ENCODE measurements around the gene GUCD1.

The GUCD1 gene

DNA sequence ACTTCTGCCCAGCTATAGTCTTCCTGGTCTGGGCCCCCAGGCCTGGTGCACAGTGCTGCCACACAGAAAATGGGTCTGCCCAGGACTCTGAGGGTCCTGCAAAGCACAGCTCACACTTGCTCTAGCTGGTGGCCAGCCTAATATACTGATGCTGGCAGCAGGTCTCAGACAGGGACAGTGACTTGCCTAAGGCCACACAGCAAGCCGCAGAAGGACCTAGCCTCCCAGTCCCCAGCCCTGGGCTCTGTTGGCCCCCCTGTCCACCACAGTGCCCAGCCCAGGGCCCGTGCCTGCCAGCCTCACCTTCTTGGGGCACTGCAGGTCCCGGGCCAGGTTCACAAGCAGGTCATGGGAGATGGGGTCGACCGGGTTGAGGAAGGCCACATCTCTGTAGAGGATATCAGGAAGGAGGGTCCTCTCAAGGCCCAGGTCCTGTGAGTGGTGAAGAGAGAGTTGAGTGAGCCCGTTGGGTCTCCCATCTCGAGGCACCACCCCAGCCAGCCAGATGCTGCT is 34.6 kb upstream of the GUCD1 start:
- DNase-seq, result no peak

DNA sequence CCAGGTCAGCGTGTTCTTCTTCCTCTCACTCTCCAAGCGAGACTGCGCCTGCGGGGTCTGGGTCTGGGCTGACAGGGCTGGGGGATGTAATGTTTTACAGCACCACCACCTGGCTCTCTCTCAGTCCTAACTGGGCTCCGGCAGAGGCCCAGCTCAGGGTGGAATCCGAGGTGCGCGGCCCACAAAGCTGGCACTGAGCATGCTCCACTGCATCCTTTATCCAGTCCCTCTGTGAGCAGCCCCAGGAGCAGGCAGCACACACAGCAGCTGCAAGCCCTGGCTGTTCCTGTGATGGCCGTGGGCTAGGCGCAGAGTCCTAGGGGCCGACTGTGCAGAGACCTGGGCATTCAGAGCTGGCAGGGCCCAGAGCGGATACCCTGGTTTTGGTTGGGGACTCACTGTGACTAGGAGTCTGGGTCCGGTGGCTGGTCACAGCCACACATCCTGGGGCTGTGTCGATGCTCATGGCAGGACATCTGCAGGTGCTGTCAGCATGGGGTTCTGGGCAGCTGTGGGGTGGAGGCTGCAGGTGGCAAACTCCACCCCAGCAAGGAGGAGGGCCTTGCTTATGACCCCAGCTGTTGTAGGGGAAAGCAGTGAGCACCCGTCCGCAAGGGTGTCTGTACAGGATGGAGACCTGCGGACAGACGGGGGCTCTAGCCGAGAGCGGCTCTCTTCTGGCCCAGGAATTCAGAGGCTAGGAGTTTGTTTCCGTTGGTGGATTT is 34.0 kb upstream of the GUCD1 start:
- no peak for DNase-seq

- no peak for DNase-seq
These were observed 33.4 kb upstream of the GUCD1 start for GRCh38 chr22:24588381-24588756.

DNA sequence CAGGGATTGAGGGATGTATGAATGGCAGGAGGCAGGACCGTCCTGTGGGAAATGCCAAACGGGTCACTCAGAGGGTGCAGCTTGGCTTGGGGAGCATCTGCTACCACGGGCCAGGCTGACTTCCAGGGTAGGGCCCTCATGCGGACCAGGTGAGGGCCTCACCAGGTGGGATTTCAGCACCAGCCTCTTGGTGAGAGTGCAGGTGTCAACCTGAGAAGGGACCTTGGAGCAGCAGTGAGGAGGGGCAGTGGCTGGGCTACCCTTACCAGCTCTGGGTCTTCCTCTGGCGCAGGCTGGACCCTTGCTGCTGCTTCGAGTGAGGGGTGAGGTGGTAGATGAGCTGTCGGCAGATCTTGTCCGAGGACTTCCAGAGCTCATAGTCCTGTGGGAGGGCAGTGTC is 33.0 kb upstream of the GUCD1 start:
- no peak for DNase-seq

GRCh38 chr22:24587251-24587650 is 32.3 kb upstream of the GUCD1 start:
- no peak for DNase-seq

- DNase-seq, result no peak
These were observed 31.1 kb upstream of the GUCD1 start for GRCh38 chr22:24585927-24586546.

DNA sequence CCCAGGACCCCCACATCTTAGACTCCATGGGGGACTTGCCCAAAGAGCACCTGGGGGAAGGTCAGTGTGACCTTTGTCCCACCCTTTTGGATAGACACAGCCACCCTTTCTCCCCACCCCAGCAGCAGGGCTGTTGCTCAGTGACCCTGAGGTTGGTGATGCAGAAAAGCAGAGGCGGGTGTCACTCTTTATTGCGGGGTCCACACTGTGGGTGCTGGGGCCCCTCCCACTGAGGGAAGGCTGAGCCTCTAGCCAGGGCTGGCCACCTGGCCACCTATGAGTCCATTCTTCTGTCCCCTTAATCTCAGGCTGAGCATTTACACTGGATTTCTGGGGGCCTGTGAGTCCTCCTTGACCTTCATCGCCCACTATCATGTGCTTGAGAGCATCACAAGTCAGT is 30.5 kb upstream of the GUCD1 start:
- no peak for DNase-seq

DNA sequence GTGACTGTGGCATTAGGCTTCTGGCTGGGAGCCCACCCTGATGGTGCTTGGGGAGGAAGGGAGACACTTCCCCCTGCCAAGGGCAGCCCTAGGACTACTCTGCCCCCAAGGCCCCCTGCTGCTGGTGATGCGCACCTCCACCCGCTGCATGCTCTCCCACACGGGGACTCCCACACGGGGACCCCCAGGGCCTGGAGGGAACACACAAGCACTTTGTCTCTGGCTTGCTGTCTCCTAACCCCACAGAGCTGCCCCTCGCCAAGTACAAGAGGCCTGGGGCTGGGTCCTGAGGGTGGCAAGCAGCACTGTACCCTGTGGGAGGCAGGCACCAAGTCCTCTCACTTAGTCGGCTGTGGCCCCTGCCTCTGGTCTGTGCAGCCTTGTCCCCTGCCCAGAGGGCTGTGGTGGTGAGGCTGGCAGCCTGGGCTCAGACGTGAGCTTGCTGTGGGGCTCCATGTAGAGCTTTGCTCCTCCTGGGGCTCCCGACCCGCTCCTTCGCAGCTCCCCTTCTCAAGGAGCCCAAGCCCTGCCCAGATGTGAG is 30.0 kb upstream of the GUCD1 start:
- DNase-seq, result no peak

- DNase-seq, result no peak
These were observed 29.3 kb upstream of the GUCD1 start for GRCh38 chr22:24584166-24584790.

DNA sequence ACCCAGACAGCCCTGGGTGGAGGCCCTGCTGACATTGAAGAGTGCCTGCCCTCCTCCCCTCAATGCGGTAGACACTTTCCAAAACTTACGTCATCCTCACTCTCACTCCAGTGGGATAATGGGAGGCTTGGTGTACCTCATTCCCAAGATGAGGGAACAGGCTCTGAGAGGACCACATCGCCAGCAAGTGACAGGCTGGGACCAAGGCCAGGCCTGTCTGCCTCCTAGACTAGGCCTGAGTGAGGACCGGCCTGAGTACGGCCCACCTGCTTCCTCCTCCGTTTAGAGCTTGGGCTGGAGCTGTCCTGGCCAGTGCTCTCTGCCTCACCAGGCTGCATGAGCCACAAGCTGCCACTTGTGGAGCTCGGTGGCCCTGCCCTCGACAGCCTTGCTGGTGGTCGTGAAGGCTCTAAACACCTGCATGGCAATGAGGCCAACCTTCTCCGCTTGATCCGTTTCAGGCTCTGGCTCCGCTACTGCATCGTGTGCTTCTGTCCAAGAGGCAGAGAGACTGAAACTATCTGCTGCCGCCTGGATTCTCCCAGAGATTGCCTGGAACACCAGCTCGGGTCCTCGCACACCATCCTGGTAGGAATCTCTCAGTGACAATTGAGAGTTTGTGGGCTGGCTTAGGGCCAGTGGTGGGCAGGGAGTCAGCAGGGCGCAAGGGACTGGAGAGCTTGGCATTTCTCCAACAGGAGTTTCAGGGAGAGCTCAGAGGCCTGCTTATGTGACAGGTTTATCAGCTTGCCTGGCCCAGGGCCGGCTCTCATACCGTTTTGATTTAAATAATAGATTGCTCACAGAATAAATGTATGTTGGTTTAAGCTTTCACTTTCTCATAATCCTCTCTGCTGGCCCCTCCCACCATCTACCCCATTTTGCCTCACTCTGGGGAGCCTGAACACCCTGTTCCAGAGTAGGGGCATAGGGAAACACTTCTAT is 28.6 kb upstream of the GUCD1 start:
- DNase-seq, result no peak

GRCh38 chr22:24582056-24582814 is 27.3 kb upstream of the GUCD1 start:
- no peak for DNase-seq

DNA sequence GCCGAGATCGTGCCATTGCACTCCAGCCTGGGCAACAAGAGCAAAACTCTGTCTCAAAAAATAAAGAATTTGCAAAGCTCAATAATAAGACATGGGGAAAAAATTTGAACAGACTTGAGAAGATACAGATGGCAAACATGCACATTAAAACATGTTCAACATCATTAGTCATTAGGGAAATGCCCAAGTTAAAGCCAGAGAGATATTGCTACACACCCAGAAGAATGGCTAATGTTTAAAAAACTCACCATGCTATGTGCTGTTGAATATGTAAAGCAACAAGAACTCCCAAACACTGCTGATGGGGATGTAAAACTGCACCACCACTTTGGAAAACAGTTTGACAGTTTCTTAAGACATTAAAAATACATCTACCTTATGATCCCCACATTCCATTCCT is 25.3 kb upstream of the GUCD1 start:
- DNase-seq, result no peak

DNA sequence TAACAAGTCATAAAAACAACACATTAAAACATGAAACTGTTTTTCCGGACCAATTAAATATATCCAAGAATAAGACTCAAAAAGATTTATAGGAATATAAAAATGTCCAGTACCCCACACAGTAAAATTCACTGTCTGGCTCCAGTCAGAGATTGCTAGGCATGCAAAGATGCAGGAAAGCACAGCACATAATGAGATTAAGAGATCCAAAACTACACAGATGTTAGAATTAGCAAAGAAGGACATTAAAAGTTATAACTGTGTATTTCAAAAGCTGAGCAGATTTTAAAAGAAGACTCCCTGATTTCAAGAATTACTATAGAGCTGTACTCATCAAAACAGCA is 24.3 kb upstream of the GUCD1 start:
- DNase-seq, result no peak

DNA sequence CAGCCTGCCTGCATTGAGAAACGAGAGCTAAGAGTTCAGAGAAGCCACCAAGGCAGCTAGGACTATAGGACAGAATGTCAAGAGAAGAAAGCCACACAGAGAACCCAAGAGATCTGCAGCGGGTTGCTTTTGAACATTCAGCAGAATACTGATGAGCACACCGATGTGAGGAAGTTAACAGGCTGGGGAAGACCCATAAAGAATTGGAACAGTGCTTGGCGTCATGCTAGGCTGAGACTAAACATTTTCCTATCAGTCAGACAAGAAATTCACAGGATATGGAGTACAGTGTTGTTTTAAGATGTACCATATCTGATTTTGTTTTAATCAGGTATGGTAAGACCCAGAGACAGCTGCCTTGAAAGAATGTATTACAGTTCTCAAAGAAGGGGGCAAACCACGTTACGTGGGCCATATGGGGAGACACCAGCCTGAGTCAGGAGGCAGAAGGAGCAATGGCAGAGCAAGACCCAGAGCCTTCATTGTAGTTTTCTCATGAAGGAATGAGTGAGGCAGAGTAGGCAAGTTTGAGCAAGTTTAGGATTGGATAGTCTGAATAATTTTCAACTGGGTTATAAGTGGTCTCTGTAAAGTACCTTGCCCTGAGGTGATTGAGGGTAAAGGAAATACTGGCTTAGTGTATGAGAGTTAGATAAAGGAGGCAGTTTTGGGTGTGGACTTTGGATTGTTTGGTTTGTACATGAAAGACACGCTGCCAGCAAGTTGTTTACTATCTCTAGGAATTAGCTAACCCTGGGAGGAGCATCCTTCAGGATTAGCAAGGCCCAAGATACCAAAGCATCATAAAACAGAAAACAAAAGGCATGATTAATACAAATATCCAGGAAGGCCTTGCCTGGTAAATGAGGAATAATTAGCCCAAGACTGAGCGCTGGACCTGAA is 23.7 kb upstream of the GUCD1 start:
- no peak for DNase-seq

- no peak for DNase-seq
These were observed 21.8 kb upstream of the GUCD1 start for GRCh38 chr22:24576778-24577177.

GRCh38 chr22:24571266-24571665 is 16.3 kb upstream of the GUCD1 start:
- DNase-seq, result no peak

DNA sequence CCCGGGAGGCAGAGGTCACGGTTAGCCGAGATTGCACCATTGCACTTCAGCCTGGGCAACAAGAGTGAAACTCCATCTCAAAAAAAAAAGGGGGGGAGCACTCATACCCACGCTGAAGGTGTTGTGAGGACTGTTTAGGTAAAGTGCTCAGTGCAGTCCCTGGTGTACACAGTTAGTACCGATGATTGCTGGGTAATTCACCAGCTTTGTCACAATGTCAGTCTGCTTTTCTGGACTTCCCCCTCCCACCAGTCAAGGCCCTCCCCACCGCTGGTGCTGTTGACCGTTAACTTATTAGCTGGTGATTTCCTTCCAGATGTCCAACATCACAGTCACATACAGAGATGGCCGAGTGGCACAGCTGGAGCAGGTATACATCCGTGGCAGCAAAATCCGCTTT is 12.7 kb upstream of the GUCD1 start:
- DNase-seq, result no peak

DNA sequence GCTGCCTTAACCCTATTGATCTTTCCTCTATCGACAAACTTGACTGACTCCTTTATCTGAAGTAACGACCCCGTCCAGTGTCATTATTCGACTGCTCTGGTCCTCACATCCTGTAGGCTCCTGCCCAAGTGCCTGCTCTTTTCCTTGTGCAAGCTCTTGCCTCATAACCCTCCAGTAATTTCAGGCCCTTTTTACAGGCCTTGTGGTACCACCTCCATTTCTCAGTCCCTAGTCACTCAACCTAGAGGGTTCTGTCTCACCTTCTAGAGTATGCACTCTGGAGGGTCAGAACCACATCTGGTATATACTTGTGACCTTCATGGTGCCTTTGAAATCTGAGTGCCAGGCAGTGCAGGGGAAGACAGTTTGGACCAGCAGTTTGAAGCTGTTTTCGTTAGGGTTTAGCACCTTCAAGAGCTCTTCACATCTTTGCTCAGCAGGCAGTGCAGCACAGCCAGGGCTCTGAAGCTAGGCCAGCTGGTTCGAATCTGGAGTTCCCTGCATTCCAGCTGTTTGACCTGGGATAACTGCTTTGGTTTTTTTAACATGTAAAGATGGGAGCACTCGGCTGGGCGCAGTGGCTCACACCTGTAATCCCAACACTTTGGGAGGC is 12.1 kb upstream of the GUCD1 start:
- DNase-seq, result no peak

DNA sequence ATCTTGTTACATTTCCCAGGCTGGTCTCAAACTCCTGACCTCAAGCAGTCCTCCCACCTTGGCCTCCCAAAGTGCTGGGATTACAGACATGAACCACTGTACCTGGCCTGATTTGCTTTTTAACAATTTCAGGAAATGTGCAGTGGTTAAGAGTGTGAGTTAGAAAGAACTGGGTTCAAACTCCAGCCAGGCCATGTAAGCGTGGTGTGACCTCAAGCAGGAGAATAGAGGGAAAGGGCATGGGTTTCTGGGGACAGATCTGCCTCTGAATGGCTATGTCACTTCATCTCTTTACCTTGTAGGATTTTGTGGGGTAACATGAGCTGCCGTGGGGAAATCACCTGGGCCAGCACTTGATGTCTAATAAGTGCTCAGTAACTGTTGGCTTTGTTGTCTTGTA is 10.1 kb upstream of the GUCD1 start:
- DNase-seq, result no peak

- DNase-seq, result peak; percentile 75
These were observed 9.6 kb upstream of the GUCD1 start for GRCh38 chr22:24564376-24565058.

All from MV-4-11 (cell line).